ENCODE results near the gene SMIM35.
A peak's percentile ranks its signal among the peaks of the same experiment; 100 is the strongest.

SMIM35 gene

GRCh38 chr11:118002010-118002540, 84.7 kb downstream of the SMIM35 start:
- DNase-seq (ENCODE audit: low spot score), result no peak

- no peak for DNase-seq (ENCODE audit: low spot score)
Observed at GRCh38 chr11:118001494-118001971, 85.2 kb downstream of the SMIM35 start.

- no peak for DNase-seq (ENCODE audit: low spot score)
Observed at GRCh38 chr11:118000850-118001228, 85.9 kb downstream of the SMIM35 start.

- DNase-seq (ENCODE audit: low spot score), result no peak
Observed at GRCh38 chr11:118000067-118000849, 86.5 kb downstream of the SMIM35 start.

- no peak for DNase-seq (ENCODE audit: low spot score)
Observed at GRCh38 chr11:117999354-117999993, 87.3 kb downstream of the SMIM35 start.

GRCh38 chr11:117998664-117999353, 88.0 kb downstream of the SMIM35 start:
- DNase-seq (ENCODE audit: low spot score), result no peak

GRCh38 chr11:117997823-117998579, 88.8 kb downstream of the SMIM35 start:
- no peak for DNase-seq (ENCODE audit: low spot score)

- no peak for DNase-seq (ENCODE audit: low spot score)
Observed at GRCh38 chr11:117997406-117997805, 89.4 kb downstream of the SMIM35 start.

GRCh38 chr11:117996058-117996457, 90.7 kb downstream of the SMIM35 start:
- DNase-seq (ENCODE audit: low spot score), result no peak

GRCh38 chr11:117995472-117995871, 91.3 kb downstream of the SMIM35 start:
- no peak for DNase-seq (ENCODE audit: low spot score)

GRCh38 chr11:117993988-117994745, 92.6 kb downstream of the SMIM35 start:
- no peak for DNase-seq (ENCODE audit: low spot score)

- DNase-seq (ENCODE audit: low spot score), result no peak
Observed at GRCh38 chr11:117992620-117993019, 94.1 kb downstream of the SMIM35 start.

GRCh38 chr11:117992136-117992535, 94.6 kb downstream of the SMIM35 start:
- no peak for DNase-seq (ENCODE audit: low spot score)

GRCh38 chr11:117989351-117990102, 97.2 kb downstream of the SMIM35 start:
- DNase-seq (ENCODE audit: low spot score), result no peak

GRCh38 chr11:117986981-117987574, 99.7 kb downstream of the SMIM35 start:
- no peak for DNase-seq (ENCODE audit: low spot score)

- DNase-seq (ENCODE audit: low spot score), result peak; percentile 80
Observed at GRCh38 chr11:117985953-117986887, 100.5 kb downstream of the SMIM35 start, which contains the start of gene IL10RA. Gene IL10RA, plus strand, starts transcription at chr11:117986394. Its CDS starts 74 bp downstream, at chr11:117986468.

GRCh38 chr11:117984476-117984875, 102.3 kb downstream of the SMIM35 start:
- no peak for DNase-seq (ENCODE audit: low spot score)

- no peak for DNase-seq (ENCODE audit: low spot score)
Observed at GRCh38 chr11:117983163-117983475, 103.6 kb downstream of the SMIM35 start.

- DNase-seq (ENCODE audit: low spot score), result no peak
Observed at GRCh38 chr11:117980720-117981119, 106.0 kb downstream of the SMIM35 start.

Data from LoVo (cell line).